Breast epithelium (tissue), 4 donors: ENCODE data around the gene PANK2. TPM values are rescaled to one million over a fixed set of nuclear protein-coding genes. Genes with fewer than 3 reads are reported as not detected.
"Not testable (repeated sequence)": the region's sequence is repeated elsewhere in the genome, so short reads cannot be mapped to it uniquely, and the experiment has no call there.

ENCODE experiments used
- DNase-seq, 2 donors: peaks; one replicate each; pipeline ENCODE4 v3.0.0-alpha.2; 2019; ENCODE audit warnings: low spot score in 2 of 2
- H3K27ac ChIP-seq, 2 donors: fragments of 200-600 bp; sonication (generic) in 1 of 2; one replicate each; pipeline ENCODE4 v1.5.1; 2016 to 2019; ENCODE audit warnings: mild to moderate bottlenecking in 1 of 2
- H3K27me3 ChIP-seq, 2 donors: fragments of 200-600 bp; sonication (generic) in 1 of 2; one replicate each; pipeline versions ENCODE4 v1.5.1 to v1.6.0; 2017 to 2019; ENCODE audit warnings: control low read depth in 1 of 2, mild to moderate bottlenecking in 1 of 2
- H3K36me3 ChIP-seq: fragments of 200-600 bp; one replicate; pipeline ENCODE4 v1.5.1; 2019
- H3K4me1 ChIP-seq, 2 donors: fragments of 200-600 bp; sonication (generic); one replicate each; pipeline ENCODE4 v1.5.1; 2016 to 2019; ENCODE audit warnings: control low read depth in 1 of 2
- H3K4me3 ChIP-seq, 3 donors: fragments of 200-600 bp; sonication (generic); 1 replicate in 2 of 3; 2 replicates in 1 of 3; pipeline ENCODE4 v1.5.1; 2016 to 2019; ENCODE audit warnings: mild to moderate bottlenecking in 3 of 3, moderate library complexity in 2 of 3
- H3K9me3 ChIP-seq, 2 donors: fragments of 200-600 bp; sonication (generic) in 1 of 2; one replicate each; pipeline ENCODE4 v1.5.1; 2016 to 2019; ENCODE audit warnings: control low read depth in 1 of 2
- POLR2A ChIP-seq: fragments of 450-650 bp; IDR thresholded peaks from one replicate; pipeline ENCODE4 v1.6.1; 2016; ENCODE audit warnings: antibody characterized with exemption, mild to moderate bottlenecking, moderate library complexity
- POLR2AphosphoS5 ChIP-seq, 3 donors: sonication (generic); formaldehyde crosslinking; IDR thresholded peaks; one replicate each; pipeline ENCODE4 v1.6.1; 2017; ENCODE audit warnings: antibody characterized with exemption in 3 of 3
- intact Hi-C: fragments of 100-400 bp; cut with DNase I; formaldehyde crosslinking; loops from one replicate; pipeline ENCODE4 v1.15.1; 2023; ENCODE audit warnings: low total_unique reads
- total RNA-seq, 3 donors: library from RNA; depleted of rRNA; stranded (reverse); fragments of >200 nt; gene quantifications; one replicate each; pipeline ENCODE4 v1.1.0, GENCODE V29; 2016
- TF ChIP-seq, protein P1 (sequence below), 3 donors: fragments of 450-650 bp; IDR thresholded peaks; one replicate each; pipeline ENCODE4 v1.5.1; 2016 to 2017; ENCODE audit warnings: antibody characterized with exemption in 3 of 3, mild to moderate bottlenecking in 3 of 3, moderate library complexity in 3 of 3

The PANK2 gene
- total RNA-seq, result 10 to 100 TPM; 38.2 to 40.1 (median 38.7) TPM

DNA sequence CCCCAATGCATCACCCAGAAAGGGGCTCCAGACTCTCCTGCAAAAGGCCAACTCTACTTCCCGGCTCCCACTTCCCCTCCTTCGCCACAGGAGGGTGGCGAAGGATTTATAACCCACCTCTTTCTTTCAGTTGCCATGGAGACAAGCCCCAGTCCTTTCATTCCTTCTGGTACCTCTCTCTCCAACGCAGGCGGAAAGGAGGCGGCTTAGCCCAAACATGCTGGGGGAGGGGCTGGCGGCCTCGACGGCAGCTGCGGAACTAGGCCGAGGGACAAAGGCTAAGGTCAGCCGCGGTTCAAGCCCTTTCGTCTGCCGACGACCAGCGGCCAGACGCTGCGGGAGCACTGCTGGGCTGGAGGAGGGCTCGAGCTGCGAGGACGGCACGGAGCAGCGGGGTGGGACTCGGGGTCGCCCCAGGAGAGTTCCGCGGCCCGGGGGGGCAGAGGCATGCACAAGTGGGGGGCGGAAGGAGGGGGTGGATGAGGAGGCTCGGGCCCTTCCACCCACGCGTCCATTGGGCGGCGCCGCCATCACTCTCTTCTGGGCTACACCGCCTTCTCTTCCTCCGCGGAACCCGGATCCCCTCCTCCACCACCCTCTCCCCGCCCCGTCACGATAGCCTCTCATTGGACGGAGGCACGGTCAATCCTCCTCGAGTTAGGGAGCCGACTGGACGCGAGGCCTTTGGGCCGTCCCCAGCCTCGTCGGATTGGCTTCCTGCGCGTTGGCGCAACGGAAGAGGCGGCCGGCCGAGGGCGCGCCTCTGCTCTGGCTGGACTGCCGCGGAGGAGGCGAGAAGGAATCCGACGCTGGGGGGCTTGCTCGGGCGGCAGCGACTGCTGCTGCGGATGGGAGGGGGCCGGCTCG lies at the start of gene PANK2:
Gene PANK2, plus strand, starts transcription at position 766 of the 867 bp plus-strand sequence.
- Histone ChIP-seq H3K4me1 (peaks cover 0 to 17% of the 10 kb centered on the region in 2 donors), H3K9me3 (no peaks in the 10 kb centered on the region), H3K27me3 (no peaks in the 10 kb centered on the region), H3K36me3 (no peaks in the 10 kb centered on the region), H3K27ac (peak within 1 kb of the TSS; percentile 96 to 97), H3K4me3 (peak within 1 kb of the TSS; percentile 96 to 100 (median 98))
- intact Hi-C loops, result no loop called here
- TF ChIP-seq, protein P1, sequence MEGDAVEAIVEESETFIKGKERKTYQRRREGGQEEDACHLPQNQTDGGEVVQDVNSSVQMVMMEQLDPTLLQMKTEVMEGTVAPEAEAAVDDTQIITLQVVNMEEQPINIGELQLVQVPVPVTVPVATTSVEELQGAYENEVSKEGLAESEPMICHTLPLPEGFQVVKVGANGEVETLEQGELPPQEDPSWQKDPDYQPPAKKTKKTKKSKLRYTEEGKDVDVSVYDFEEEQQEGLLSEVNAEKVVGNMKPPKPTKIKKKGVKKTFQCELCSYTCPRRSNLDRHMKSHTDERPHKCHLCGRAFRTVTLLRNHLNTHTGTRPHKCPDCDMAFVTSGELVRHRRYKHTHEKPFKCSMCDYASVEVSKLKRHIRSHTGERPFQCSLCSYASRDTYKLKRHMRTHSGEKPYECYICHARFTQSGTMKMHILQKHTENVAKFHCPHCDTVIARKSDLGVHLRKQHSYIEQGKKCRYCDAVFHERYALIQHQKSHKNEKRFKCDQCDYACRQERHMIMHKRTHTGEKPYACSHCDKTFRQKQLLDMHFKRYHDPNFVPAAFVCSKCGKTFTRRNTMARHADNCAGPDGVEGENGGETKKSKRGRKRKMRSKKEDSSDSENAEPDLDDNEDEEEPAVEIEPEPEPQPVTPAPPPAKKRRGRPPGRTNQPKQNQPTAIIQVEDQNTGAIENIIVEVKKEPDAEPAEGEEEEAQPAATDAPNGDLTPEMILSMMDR (IDR thresholded peaks at IDR 0.05), result peak; percentile 30 to 46 (median 39)
- peak; percentile 75 for TF ChIP-seq POLR2A
- TF ChIP-seq POLR2AphosphoS5 (IDR thresholded peaks at IDR 0.05), result peak; percentile 88 to 95 (median 90)
- DNase-seq, result peak; percentile 98 to 99

DNA sequence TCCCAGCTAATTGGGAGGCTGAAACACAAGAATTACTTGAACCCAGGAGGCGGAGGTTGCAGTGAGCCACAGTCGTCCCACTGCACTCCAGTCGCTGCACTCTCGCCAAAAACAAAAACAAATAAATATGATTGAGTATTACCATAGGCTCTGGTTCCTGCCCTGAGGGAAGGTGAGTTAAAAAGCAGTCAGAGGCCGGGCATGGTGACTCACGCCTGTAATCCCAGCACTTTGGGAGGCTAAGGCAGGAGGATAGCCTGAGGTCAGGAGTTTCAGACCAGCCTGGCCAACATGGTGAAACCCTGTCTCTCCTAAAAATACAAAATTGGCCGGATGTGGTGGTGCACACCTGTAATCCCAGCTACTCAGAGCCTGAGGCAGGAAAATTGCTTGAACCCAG lies 49.0 kb upstream of the PANK2 start:
- H3K9me3 ChIP-seq, H3K27ac ChIP-seq, intact Hi-C loops, H3K4me3 ChIP-seq, H3K4me1 ChIP-seq, H3K27me3 ChIP-seq, H3K36me3 ChIP-seq, DNase-seq: not testable (repeated sequence)

DNA sequence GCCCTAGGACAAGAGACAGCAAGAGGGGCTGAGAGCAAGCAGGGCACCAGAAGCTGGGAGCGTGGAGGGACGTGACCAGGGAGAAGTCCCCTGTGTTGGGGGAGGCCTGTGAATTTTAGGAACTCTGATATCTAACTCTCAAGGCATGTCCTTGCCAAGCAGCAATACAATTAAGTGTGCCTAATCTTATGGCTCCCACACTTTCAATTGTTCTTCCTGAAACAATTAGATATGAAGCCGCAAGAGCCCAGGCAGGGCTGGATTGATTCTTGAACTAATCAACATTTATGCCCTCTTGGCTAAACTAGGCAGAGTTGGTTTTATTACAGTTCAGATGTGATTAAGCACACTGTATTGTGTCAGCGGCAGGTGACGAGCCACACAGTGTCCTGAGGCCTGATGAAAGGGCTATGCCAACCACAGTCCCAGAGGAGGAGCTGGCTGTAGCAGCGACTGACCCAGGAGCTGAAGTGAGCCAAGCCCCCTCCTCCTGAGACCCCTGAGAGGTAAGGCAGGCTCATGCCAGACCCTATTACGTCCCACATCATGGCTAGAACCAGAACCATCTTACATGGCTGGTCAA lies 46.7 kb upstream of the PANK2 start:
- no peak for TF ChIP-seq POLR2AphosphoS5 (IDR thresholded peaks at IDR 0.05)
- no peak for TF ChIP-seq POLR2A
- TF ChIP-seq, protein P1 (IDR thresholded peaks at IDR 0.05), result no peak
- peaks cover 0 to 5% of the 10 kb centered on the region in 2 donors for H3K4me1 ChIP-seq
- H3K27me3 ChIP-seq, result no peaks in the 10 kb centered on the region
- H3K4me3 ChIP-seq, result no peak overlapping the region
- H3K9me3 ChIP-seq, result no peaks in the 10 kb centered on the region
- H3K36me3 ChIP-seq, result no peaks in the 10 kb centered on the region
- intact Hi-C loops, result no loop called here
- no peak overlapping the region for H3K27ac ChIP-seq
- no peak for DNase-seq

DNA sequence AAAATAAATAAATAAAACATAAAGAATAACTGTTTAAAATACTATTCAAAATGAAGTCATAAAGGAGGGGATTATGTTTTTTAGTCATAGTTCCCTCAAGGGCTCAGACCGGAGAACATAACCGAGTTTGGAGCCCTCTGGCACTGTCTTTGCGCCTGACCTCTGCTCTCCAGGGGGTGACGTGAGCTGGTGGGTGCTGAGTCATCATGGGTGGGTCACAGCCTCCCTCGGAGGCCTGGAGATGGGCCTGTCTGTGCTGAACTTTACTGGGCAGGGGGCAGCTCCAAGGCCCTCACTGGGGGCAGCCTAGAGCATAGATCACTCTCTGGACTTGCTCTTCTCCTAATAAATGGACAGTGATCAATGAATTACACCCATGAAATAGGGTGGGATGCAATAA lies 45.7 kb upstream of the PANK2 start:
- TF ChIP-seq, protein P1 (IDR thresholded peaks at IDR 0.05), result no peak
- TF ChIP-seq POLR2AphosphoS5 (IDR thresholded peaks at IDR 0.05) (no peak), POLR2A (no peak)
- DNase-seq, result no peak
- no peaks in the 10 kb centered on the region for H3K36me3 ChIP-seq
- no peak overlapping the region for H3K4me3 ChIP-seq
- no peaks in the 10 kb centered on the region for H3K9me3 ChIP-seq
- intact Hi-C loops, result no loop called here
- no peaks in the 10 kb centered on the region for H3K27me3 ChIP-seq
- H3K4me1 ChIP-seq, result peaks cover 0 to 13% of the 10 kb centered on the region in 2 donors
- no peak overlapping the region for H3K27ac ChIP-seq

DNA sequence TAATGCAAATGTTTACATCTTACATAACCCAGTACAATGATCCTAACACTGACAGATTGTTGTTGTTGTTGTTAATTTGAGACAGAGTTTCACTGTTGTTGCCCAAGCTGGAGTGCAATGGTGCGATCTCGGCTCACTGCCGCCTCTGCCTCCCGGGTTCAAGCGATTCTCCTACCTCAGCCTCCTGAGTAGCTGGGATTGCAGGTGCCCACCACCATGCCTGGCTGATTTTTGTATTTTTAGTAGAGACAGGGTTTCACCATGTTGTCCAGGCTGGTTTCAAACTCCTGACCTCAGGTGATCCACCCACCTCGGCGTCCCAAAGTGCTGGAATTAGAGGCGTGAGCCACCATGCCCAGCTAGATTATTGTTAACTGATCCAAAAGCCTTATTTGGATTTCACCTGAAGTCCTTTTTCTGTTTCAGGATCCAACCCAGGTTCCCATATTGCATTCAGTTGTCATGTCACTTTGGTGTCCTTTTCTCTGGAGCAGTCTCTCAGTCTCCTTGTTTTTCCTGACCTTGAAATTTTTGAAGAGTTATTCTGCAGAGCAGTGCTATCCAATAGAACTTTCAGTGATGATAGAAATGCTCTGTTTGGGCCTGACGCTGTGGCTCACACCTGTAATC lies 45.1 kb upstream of the PANK2 start:
- H3K4me3 ChIP-seq, H3K27me3 ChIP-seq, H3K36me3 ChIP-seq, H3K9me3 ChIP-seq, DNase-seq, H3K27ac ChIP-seq, intact Hi-C loops: not testable (repeated sequence)
- H3K4me1 ChIP-seq, result peaks cover 0 to 13% of the 10 kb centered on the region in 2 donors

DNA sequence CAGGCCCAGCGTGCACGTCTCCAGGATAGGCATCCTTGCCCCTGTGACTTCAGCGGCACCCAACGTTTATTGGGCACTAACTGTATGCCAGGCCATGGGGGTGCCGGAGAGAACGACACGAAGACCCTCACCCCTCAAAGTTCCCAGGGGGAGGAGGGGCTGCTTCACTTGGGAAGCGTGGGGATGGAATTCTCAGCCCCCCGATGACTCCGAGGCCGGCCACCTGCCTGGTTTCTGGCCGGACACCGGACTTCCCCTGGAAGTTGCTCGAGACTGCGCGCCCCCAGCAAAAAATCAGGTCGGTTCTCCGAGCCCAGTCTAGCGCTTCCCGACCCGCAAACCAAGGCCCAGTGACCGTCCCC lies 42.8 kb upstream of the PANK2 start:
- Histone ChIP-seq H3K27ac (peak overlapping the region; percentile 92 to 95), H3K27me3 (no peaks in the 10 kb centered on the region), H3K4me3 (peak overlapping the region; percentile 83 to 98 (median 89)), H3K4me1 (peaks cover 0 to 13% of the 10 kb centered on the region in 2 donors), H3K36me3 (no peaks in the 10 kb centered on the region), H3K9me3 (no peaks in the 10 kb centered on the region)
- intact Hi-C loops, result no loop called here
- TF ChIP-seq, protein P1 (IDR thresholded peaks at IDR 0.05), result peak in 1 of 3 donors; percentile 7
- no peak for TF ChIP-seq POLR2AphosphoS5 (IDR thresholded peaks at IDR 0.05)
- no peak for TF ChIP-seq POLR2A
- peak in 1 of 2 donors; percentile 82 for DNase-seq
